Activated CD4-positive, alpha-beta T cell treated with anti-CD3 and anti-CD28 coated beads, Interleukin-2, amount 50 U/mL, for 1 hour (primary cell): ENCODE data around the gene NRG3.

ENCODE experiments used
- DNase-seq: peaks from one replicate; pipeline ENCODE4 v3.0.0-alpha.2; 2020

NRG3 gene

DNA sequence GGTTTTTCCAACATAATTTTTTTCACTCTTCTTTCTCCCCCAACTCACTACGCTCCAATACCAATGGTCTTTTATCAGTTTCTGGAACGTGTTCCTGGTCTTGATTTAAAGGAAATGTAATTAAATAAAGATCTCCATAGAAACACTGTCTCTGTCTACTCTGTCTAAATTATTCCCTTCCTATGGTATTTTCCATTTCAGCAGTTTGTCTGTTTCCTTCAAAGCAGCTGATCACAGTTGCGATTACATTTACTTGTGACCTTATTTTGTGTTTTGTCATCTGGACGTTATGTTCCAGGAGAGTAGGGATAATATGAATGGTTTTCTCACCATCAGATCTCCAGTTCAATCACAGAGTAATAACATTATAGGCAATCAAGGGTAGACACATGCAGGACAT is 359.2 kb downstream of the NRG3 start:
- DNase-seq: no peak

DNA sequence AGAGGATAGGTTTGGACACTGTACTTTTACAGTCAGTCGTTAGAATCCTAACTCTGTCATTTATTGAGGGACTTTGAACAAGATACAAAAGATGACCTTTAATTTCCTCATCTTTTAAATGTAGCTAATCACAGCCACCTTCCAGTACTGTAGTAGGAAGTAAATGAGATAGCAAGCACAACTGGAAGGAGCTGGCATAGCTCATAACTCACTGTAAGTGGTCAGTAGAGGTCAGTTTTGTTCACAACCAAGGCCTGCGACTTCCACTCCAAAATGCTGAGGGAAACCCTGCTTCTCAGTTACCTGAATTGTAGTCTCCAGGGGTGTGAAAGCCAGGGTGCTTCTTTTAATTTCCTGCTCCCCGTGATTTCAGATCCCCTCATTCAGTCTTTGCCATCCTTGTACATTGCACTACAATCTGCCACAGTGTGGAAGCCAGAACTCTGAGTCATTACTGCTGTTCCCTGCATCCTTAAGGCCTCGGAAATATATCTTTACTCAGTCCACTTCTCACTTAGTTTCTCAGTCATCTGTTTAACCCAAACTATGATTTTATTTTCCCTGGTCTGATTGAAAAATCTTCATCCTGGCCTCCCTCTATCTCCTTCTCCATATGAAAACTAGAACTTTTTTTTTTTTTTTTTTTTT is 361.2 kb downstream of the NRG3 start:
- no peak for DNase-seq

- no peak for DNase-seq
Observed at GRCh38 chr10:82238291-82238690, 363.3 kb downstream of the NRG3 start.

DNA sequence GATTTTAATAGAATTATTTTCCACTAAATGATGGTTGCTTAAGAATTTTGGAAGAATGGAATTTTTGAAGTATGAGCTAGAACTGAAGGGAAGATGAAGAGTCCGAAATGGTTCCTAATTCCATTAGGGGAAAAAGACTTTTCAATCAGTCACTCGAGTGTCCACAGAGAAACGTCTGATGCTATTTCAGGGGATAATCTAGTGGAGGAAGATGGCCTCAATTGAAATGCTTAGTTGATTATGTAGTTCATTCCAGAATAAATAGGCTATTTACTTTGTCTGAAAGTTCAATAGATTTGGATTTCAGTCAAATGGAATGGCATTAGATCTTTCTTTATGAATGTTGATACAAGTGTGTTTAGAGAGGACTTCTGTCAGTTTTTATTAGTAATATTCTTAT is 365.4 kb downstream of the NRG3 start:
- DNase-seq: no peak

GRCh38 chr10:82242778-82243177 is 367.8 kb downstream of the NRG3 start:
- DNase-seq: no peak

- no peak for DNase-seq
Observed at GRCh38 chr10:82245157-82245556, 370.2 kb downstream of the NRG3 start.

DNA sequence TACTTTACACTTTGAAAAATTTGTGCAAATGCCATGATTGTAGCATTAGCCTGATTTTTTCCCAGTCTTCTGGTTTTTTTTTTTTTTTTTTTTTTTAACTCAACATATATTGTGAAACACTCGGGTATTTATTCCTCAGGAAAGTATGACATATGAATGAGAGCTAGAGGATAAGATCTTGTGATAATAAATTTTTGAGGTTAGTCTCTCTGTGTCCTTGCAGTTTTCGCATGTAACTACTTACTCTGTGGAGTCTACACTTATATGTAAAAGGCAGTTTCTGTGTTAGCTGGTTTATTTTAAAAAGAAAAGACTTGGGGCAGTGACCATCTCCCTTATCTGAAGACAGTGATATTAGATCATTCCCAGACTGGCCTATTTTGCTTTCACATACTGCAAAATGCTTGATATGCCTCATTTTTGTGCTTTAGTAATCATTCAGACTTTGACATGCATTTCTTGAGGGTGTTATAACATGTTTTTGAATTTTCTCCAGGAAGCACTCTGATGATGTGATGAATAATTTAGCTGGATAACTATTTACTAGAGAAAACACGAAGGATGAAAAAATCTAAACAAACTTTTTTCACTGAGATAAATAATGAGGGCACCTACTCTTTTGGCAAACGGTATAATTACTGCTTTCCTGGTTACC is 371.0 kb downstream of the NRG3 start:
- no peak for DNase-seq

- DNase-seq: no peak
Observed at GRCh38 chr10:82249141-82249540, 374.1 kb downstream of the NRG3 start.

DNA sequence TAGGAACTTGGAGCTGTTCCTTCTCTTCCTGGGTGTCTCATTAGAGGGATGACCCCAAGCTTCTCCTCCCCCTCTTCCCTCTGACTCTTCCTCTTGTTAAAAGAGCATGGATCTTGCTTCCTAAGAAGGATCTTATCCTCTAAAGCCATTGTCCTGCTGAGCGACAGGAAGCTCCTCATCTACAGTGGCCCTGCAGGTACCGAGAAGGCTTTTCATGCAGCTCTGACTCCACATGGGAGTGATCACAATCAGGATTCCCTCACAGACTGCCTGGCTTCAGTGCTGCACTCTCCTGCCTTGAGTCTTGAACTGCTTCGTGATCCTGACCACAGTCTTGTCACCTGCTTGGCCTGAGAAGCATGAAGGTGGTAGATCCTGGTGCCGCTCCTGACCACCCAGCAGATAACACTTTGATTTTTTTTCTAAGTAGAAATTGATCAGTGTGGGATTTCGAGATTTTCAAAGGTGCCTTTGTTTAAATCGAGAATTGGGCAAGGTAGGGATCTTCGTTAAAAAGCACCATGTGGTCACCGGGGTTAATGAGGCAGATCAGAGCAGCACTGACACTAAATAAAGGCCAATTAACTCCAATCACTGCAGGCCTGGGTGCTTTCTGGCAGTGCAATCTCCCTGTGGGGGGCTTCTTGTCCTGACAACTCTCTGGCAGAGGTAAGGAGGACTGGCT is 376.4 kb downstream of the NRG3 start:
- no peak for DNase-seq

DNA sequence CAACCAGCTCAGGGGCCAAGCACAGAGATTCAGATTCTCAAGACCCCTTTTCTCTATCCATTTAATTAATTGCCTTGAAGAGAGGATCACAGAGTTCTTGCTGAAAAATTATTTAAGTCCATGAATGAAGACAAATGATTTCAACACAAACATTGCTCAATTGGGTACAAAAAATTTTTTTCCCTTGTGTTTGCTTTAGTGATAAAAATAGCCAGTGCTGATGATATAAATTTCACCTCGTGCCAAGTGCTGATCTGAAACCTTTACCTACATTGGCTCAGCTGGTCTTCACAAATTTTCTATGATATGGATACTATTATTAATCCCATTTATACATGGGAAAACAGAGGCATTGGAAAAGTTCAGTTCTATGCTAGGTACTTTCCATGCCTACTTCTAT is 377.1 kb downstream of the NRG3 start:
- no peak for DNase-seq

GRCh38 chr10:82254237-82254636 is 379.2 kb downstream of the NRG3 start:
- no peak for DNase-seq

DNA sequence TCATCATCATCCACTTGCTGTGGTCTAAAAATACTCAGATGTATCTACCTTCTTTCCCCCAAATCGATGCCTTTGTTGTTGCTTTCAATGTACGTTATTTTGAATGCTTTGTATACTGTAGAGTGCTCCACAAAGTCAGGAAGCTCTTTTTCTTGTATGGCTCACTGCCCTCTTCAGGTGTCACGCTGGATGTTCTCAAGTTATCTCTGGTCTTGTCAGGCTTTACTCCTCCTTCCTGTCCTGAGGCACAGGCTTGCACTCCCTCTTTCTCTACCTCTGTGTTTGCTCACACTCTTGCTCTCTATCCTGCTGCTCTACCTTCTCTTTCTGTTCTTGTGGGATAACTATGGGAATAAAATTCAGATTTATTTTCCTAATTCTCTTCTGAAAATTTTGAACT is 381.3 kb downstream of the NRG3 start:
- DNase-seq: no peak

- DNase-seq: no peak
Observed at GRCh38 chr10:82266438-82266837, 391.4 kb downstream of the NRG3 start.

GRCh38 chr10:82267014-82267413 is 392.0 kb downstream of the NRG3 start:
- no peak for DNase-seq

DNA sequence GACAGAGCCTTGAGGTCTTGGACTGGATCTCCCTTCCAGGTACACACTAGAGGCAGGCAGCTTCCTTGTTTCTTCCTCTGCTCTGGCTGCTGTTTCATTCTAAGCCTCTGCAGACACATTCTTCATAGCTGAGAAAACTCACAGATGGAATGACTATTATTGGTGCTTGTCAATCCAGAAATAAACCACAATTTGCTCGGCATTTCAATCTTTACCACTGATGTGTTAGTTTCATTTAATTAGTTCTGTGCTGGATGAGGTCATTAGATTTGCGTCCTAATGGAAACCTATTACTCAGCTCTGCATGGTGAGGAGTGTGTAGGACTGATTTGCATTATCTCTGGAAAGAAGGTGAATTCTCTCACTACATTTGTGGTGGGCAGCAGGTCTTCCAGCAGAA is 392.5 kb downstream of the NRG3 start:
- no peak for DNase-seq

DNA sequence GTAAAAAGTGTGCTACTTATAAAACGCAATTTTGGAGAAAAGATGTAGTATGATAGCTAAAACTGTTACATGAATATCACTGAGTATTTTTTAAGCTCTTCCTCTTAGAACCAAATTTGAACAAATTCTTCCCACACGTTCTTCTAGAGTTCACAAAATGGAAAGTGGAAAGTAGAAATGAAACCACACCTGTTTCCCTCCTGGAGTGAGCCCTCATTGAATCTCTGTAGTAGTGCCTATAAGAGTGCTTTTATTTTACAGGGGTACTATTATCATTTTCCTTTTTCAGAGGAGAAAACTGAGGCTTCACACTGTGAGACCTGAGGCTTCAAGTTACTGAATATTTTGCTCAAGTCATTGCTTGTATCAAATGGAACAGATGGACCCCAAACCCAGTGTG is 393.0 kb downstream of the NRG3 start:
- DNase-seq: no peak

GRCh38 chr10:82277591-82277990 is 402.6 kb downstream of the NRG3 start:
- DNase-seq: no peak

DNA sequence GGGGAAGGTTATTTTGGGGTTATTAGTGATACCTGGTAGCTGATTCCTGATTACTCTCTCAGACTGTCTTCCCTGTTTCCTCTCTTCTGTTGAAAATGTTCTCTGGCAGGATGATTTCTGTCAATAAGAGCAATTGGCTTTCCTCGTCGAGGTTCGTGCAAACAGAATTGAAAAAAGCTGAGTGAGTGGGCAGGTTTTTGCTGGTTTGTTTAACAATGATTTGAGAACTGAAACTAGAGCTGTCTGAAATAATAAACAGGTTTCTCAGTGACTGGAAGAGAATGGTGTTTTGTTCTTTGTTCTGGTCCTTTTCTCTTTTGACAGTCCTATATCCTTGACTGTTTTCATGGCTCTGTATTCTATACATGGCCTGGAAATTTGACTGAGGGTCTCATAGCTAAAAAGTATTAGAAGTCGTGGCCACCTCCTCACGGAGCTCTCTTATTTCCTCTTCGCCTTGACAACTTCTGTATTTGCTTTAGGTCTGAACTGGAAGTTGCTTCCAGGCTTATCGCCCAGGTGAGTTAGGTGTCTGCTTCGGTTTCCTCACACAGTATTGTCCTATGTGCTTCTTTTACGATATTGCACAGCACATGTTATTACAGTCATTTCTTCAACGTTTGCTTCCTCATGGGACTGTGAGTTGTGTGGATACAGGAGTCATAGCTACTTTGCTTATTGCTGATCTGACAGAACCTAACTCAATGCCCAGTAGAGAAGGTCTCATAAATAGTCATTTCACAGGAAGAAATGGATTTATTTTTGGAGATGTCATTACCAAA is 403.6 kb downstream of the NRG3 start:
- no peak for DNase-seq

- DNase-seq: no peak
Observed at GRCh38 chr10:82282782-82283456, 407.9 kb downstream of the NRG3 start.

GRCh38 chr10:82284180-82284579 is 409.2 kb downstream of the NRG3 start:
- no peak for DNase-seq

DNA sequence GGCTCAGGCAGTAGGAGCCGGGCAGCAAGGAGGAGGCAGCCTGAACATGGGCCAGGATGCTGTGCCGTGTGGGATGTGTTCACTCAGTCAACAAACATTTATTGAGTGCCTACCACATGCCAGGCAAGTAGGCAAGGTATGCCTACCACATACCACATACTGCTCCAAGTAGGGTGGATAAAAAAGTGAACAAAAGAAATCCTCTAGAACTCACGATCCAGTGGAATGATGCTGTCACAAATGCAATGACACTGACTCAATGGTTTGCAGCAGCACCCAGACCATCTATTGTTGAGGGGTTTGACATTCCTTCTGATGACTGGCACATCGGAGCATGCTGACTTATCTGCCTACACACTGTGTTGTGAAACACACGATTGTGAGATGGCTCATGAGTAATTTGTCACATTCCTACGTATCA is 413.5 kb downstream of the NRG3 start:
- DNase-seq: no peak

- DNase-seq: no peak
Observed at GRCh38 chr10:82289945-82290344, 415.0 kb downstream of the NRG3 start.

DNA sequence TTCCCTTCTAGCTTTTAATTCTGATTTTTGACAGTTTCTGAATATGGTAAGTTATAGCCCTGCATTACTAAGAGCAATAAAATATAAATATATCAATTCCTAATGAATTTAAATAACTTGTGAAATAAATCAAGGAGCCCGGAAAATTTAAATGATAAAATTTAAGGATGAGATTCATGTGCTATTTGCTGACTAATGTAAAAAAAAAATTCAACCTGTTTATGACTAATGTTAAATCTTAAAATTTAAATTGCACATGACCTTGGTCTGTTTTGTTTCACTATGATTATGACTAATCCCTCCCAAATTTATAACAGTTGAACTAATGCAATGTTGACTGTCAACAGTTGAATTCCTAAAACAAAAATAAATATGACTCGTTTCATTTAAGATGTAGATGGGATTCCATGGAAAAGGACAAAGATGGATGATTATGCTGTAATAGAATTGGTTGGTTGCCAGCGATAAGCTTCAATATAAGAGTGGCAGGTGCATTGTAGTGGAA is 419.9 kb downstream of the NRG3 start:
- DNase-seq: no peak
